H1 (cell line): ENCODE results near the gene HAT1. TPM values are rescaled to one million over a fixed set of nuclear protein-coding genes. Genes with fewer than 3 reads are reported as not detected.

Experiments
- CTCF ChIA-PET: fragments of 300-600 bp; sonication (Branson Sonifier 250); formaldehyde crosslinking; loops from one replicate; lab custom pipeline; 2021; ENCODE audit not compliant: partially characterized antibody; lab: Charles Lee
- POLR2A ChIA-PET: fragments of 300-600 bp; sonication (Branson Sonifier 250); formaldehyde crosslinking; loops from one replicate; lab custom pipeline; 2021; ENCODE audit warnings: inconsistent platforms; ENCODE audit not compliant: partially characterized antibody; lab: Charles Lee
- DNase-seq, 2 experiments: peaks; one replicate each; pipeline versions ENCODE4 v3.0.0 to v3.0.0-alpha.2; 2010 to 2022; ENCODE audit warnings: low spot score in 2 of 2, low read depth in 1 of 2, mixed read lengths in 1 of 2
- FAIRE-seq: peaks from 2 replicates; lab custom pipeline; 2011; peaks lifted over from hg19 to GRCh38; lab: Jason Lieb, UNC
- H2AFZ ChIP-seq: 2 replicates; pipeline ENCODE4 v1.8.1; 2012; ENCODE audit warnings: low read length, inconsistent platforms
- H2AK5ac ChIP-seq: 2 replicates; pipeline ENCODE4 v1.6.1; 2013; ENCODE audit warnings: low read depth, low read length
- H2BK120ac ChIP-seq: replicated peaks from 2 replicates; pipeline ENCODE3; 2013; ENCODE audit warnings: low read depth, low read length, inconsistent platforms
- H2BK12ac ChIP-seq: 2 replicates; pipeline ENCODE4 v1.6.1; 2013; ENCODE audit warnings: low read depth, low read length
- H2BK15ac ChIP-seq: 2 replicates; pipeline ENCODE4 v1.6.1; 2013; ENCODE audit warnings: low read length
- H2BK20ac ChIP-seq: 2 replicates; pipeline ENCODE4 v1.6.1; 2013; ENCODE audit warnings: low read length
- H2BK5ac ChIP-seq: 2 replicates; pipeline ENCODE4 v1.6.1; 2013; ENCODE audit warnings: low read depth, low read length
- H3K14ac ChIP-seq: 2 replicates; pipeline ENCODE4 v1.6.1; 2013; ENCODE audit warnings: inconsistent platforms; ENCODE audit not compliant: insufficient read length
- H3K18ac ChIP-seq: 2 replicates; pipeline ENCODE4 v1.6.1; 2013; ENCODE audit warnings: low read length; ENCODE audit errors: extremely low read depth
- H3K23ac ChIP-seq: 2 replicates; pipeline ENCODE4 v1.6.1; 2013; ENCODE audit warnings: inconsistent platforms; ENCODE audit not compliant: insufficient read length
- H3K23me2 ChIP-seq: 2 replicates; pipeline ENCODE4 v1.6.1; 2013; ENCODE audit warnings: low read depth, low read length
- H3K27ac ChIP-seq: 2 replicates; pipeline ENCODE4 v1.6.1; 2011; ENCODE audit warnings: low read depth, low read length, inconsistent platforms
- H3K27me3 ChIP-seq, 4 experiments: replicated peaks in 1 of 4; 1 replicate in 1 of 4; 2 replicates in 3 of 4; pipeline versions ENCODE4 v1.6.1 to v1.8.1; 2011 to 2013; ENCODE audit warnings: low read length in 3 of 4, mild to moderate bottlenecking in 3 of 4, inconsistent platforms in 2 of 4, mixed read lengths in 2 of 4, moderate library complexity in 1 of 4; ENCODE audit not compliant: control insufficient read depth in 3 of 4, insufficient read depth in 3 of 4; ENCODE audit errors: extremely low read depth in 1 of 4
- H3K36me3 ChIP-seq, 4 experiments: 2 replicates each; pipeline versions ENCODE4 v1.6.1 to v1.8.1; 2011 to 2013; ENCODE audit warnings: mild to moderate bottlenecking in 4 of 4, low read length in 3 of 4, moderate library complexity in 2 of 4, control low read depth in 1 of 4, inconsistent platforms in 1 of 4; ENCODE audit not compliant: insufficient read depth in 4 of 4, control insufficient read depth in 2 of 4
- H3K4ac ChIP-seq: replicated peaks from 2 replicates; pipeline ENCODE3; 2013; ENCODE audit warnings: low read length, low read depth, mixed read lengths, inconsistent platforms; ENCODE audit not compliant: insufficient read length
- H3K4me1 ChIP-seq, 4 experiments: replicated peaks in 1 of 4; 1 replicate in 1 of 4; 2 replicates in 3 of 4; pipeline versions ENCODE4 v1.6.1 to v1.8.1; 2011 to 2013; ENCODE audit warnings: low read length in 3 of 4, inconsistent platforms in 2 of 4, mixed read lengths in 1 of 4; ENCODE audit not compliant: insufficient read depth in 4 of 4, control insufficient read depth in 3 of 4
- H3K4me2 ChIP-seq, 2 experiments: 2 replicates each; pipeline versions ENCODE4 v1.6.1 to v1.8.1; 2011 to 2013; ENCODE audit warnings: low read depth in 2 of 2, low read length in 2 of 2, control low read depth in 1 of 2, inconsistent platforms in 1 of 2, mild to moderate bottlenecking in 1 of 2; ENCODE audit not compliant: insufficient read depth in 1 of 2
- H3K4me3 ChIP-seq, 4 experiments: fragments of 200-600, 300-600 bp in 1 of 4; sonication (generic), shearing (Covaris generic), sonication (Bioruptor Twin) in 1 of 4; 2 replicates each; pipeline versions ENCODE4 v1.5.1 to v1.8.1; 2011 to 2016; ENCODE audit warnings: low read length in 4 of 4, low read depth in 3 of 4, control low read depth in 2 of 4, inconsistent platforms in 2 of 4, mild to moderate bottlenecking in 2 of 4, mixed read lengths in 1 of 4, moderate library complexity in 1 of 4; ENCODE audit not compliant: insufficient read depth in 2 of 4; ENCODE audit errors: extremely low read depth in 1 of 4
- H3K56ac ChIP-seq: replicated peaks from 2 replicates; pipeline ENCODE3; 2013; ENCODE audit warnings: low read depth, mild to moderate bottlenecking, mixed read lengths, low read length, inconsistent platforms; ENCODE audit not compliant: insufficient read length
- H3K79me1 ChIP-seq: 2 replicates; pipeline ENCODE4 v1.6.1; 2013; ENCODE audit warnings: low read depth, low read length, control low read depth
- H3K79me2 ChIP-seq, 2 experiments: 2 replicates each; pipeline versions ENCODE4 v1.6.1 to v1.8.1; 2012 to 2013; ENCODE audit warnings: low read length in 2 of 2, mild to moderate bottlenecking in 2 of 2, inconsistent platforms in 1 of 2; ENCODE audit not compliant: insufficient read depth in 2 of 2, control insufficient read depth in 1 of 2
- H3K9ac ChIP-seq, 4 experiments: replicated peaks in 1 of 4; 1 replicate in 1 of 4; 2 replicates in 3 of 4; pipeline versions ENCODE4 v1.6.1 to v1.8.1; 2011 to 2013; ENCODE audit warnings: low read depth in 3 of 4, low read length in 3 of 4, control low read depth in 2 of 4, mild to moderate bottlenecking in 2 of 4, moderate library complexity in 2 of 4, inconsistent platforms in 1 of 4; ENCODE audit errors: extremely low read depth in 1 of 4
- H3K9me3 ChIP-seq, 2 experiments: 2 replicates each; pipeline versions ENCODE4 v1.6.1 to v1.8.1; 2012 to 2013; ENCODE audit warnings: mild to moderate bottlenecking in 2 of 2, moderate library complexity in 2 of 2, control low read depth in 1 of 2, inconsistent platforms in 1 of 2, low read depth in 1 of 2, low read length in 1 of 2, mixed read lengths in 1 of 2; ENCODE audit not compliant: insufficient read depth in 2 of 2
- H4K20me1 ChIP-seq, 2 experiments: replicated peaks in 1 of 2; 2 replicates each; pipeline versions ENCODE3 to v1.8.1; 2011 to 2013; ENCODE audit warnings: inconsistent platforms in 2 of 2, low read length in 2 of 2, mild to moderate bottlenecking in 1 of 2; ENCODE audit not compliant: insufficient read depth in 2 of 2, control insufficient read depth in 1 of 2
- H4K5ac ChIP-seq: 2 replicates; pipeline ENCODE4 v1.6.1; 2013; ENCODE audit warnings: low read length, low read depth, mixed read lengths, inconsistent platforms; ENCODE audit not compliant: insufficient read length
- H4K8ac ChIP-seq: 2 replicates; pipeline ENCODE4 v1.8.0; 2013; ENCODE audit warnings: mild to moderate bottlenecking, moderate library complexity, low read length, inconsistent platforms; ENCODE audit not compliant: insufficient read depth; ENCODE audit errors: extremely low read depth
- H4K91ac ChIP-seq: replicated peaks from 2 replicates; pipeline ENCODE3; 2013; ENCODE audit warnings: low read length, mixed read lengths, inconsistent platforms; ENCODE audit not compliant: insufficient read length
- E2F6 ChIP-seq: IDR thresholded peaks from 2 replicates; pipeline ENCODE4 v1.6.1; 2012; ENCODE audit warnings: inconsistent platforms
- WGBS, 2 experiments: shearing (Covaris generic) in 1 of 2; methylation state at CpG; one replicate each; pipeline versions ENCODE4 v1.1.6 to v1.1.7; 2013 to 2015; ENCODE audit warnings: low lambda C conversion rate in 2 of 2, mixed read lengths in 2 of 2, inconsistent platforms in 1 of 2, low coverage in 1 of 2, missing lambda C conversion rate in 1 of 2; ENCODE audit not compliant: insufficient replicate concordance in 2 of 2, insufficient coverage in 1 of 2, insufficient read length in 1 of 2; ENCODE audit errors: extremely low coverage in 1 of 2, missing lambda C conversion rate in 1 of 2; 5-methylcytosine and 5-hydroxymethylcytosine counted together
- polyA plus RNA-seq, 7 experiments: library from polyadenylated mRNA; depleted of rRNA in 3 of 7; stranded (reverse) in 5 of 7; unstranded in 2 of 7; fragments of >200 nt in 5 of 7; fragments of 200-250 nt in 2 of 7; gene quantifications; 1 replicate in 5 of 7; 2 replicates in 1 of 7; 4 replicates in 1 of 7; pipeline versions ENCODE4 v1.2.1 to v1.2.3, GENCODE V29; 2011 to 2013; ENCODE audit warnings: missing spikeins in 2 of 7, mixed read lengths in 2 of 7
- total RNA-seq: library from RNA; stranded (reverse); fragmentation: NEBNext Ultra II Directional; extraction: Animal tissue kit (Norgen Biotek cat#: 25700); gene quantifications from 2 replicates; pipeline ENCODE4 v1.2.1, GENCODE V29; 2021

HAT1 gene
- total and polyA plus RNA-seq, 2 of the 8 experiments (the other 6 are each of a cell fraction or from before 2014, with no cell fraction given), result 44.6 to 74.2 TPM

DNA sequence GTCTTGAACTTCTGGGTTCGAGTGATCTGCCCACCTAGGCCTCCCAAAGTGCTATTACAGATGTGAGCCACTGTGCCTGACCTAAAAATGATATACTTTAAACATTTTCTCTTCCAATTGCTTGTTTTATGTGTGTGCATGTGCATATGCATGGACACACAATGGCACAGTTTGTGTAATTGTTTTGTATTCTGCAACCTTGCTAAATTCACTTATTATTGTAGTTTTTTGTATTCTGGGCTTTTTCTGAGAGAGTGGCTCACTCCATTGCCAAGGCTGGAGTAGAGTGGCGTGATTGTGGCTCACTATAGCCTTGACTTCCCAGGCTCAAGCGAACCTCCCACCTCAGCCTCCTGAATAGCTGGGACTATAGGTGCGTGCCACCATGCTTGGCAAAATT is 8.1 kb downstream of the HAT1 start:
- Histone ChIP-seq H3K4ac (no peak overlapping the region), H4K91ac (no peak overlapping the region), H3K9me3 (no peaks in the 10 kb centered on the region), H3K27me3 (no peaks in the 10 kb centered on the region), H3K9ac (no peak overlapping the region), H2BK15ac (no peak overlapping the region), H3K79me2 (peaks cover 3 to 77% of the 10 kb centered on the region in 2 experiments), H2BK5ac (no peak overlapping the region), H4K5ac (no peak overlapping the region), H4K8ac (no peak overlapping the region), H3K36me3 (peaks cover 0 to 12% (median 6%) of the 10 kb centered on the region in 4 experiments; a peak in 4 of 8 replicates), H2AK5ac (no peak overlapping the region), H4K20me1 (peaks cover 0 to 2% of the 10 kb centered on the region in 2 experiments), H2BK20ac (no peak overlapping the region), H3K4me1 (no peaks in the 10 kb centered on the region), H2BK120ac (no peak overlapping the region), H2AFZ (no peak overlapping the region), H3K18ac (no peak overlapping the region), H3K23ac (no peak overlapping the region), H3K27ac (no peak overlapping the region), H3K56ac (no peak overlapping the region), H3K4me3 (no peak overlapping the region), H3K14ac (no peak overlapping the region), H2BK12ac (no peak overlapping the region), H3K79me1 (peaks cover 5% of the 10 kb centered on the region; the same call in 1 of the 2 replicates), H3K4me2 (no peak overlapping the region), H3K23me2 (no peaks in the 10 kb centered on the region)
- TF ChIP-seq E2F6, result no peak
- DNase-seq, result no peak
- FAIRE-seq, result no peak
- ChIA-PET CTCF (interaction anchor here (1.2 kb wide), 1 partner anchor 8 kb away, joined by 6 read pairs; the partner anchor contains the start of gene HAT1), POLR2A (no interaction called here)
- 96% methylated on average over 4 of the region's 4 CpGs; no CpG with 5 or more reads in 1 of the 2 experiments for WGBS, 2 experiments
